Hepatocyte (in vitro differentiated cells): ENCODE data around the gene OLFM3. TPM values are rescaled to one million over a fixed set of nuclear protein-coding genes. Genes with fewer than 3 reads are reported as not detected.

Experiments used
- DNase-seq: peaks from one replicate; pipeline ENCODE4 v3.0.0-alpha.2; 2016; ENCODE audit warnings: low spot score
- H2AFZ ChIP-seq: fragments of 200-600 bp; sonication (generic); 2 replicates; pipeline ENCODE4 v1.6.0; 2016; ENCODE audit warnings: antibody characterized with exemption, mild to moderate bottlenecking
- H3K27ac ChIP-seq: fragments of 200-600 bp; sonication (generic); 2 replicates; pipeline ENCODE4 v1.5.1; 2016; ENCODE audit warnings: mild to moderate bottlenecking
- H3K27me3 ChIP-seq: fragments of 200-600 bp; sonication (generic); 2 replicates; pipeline ENCODE4 v1.6.1; 2016
- H3K36me3 ChIP-seq: fragments of 200-600 bp; sonication (generic); replicated peaks from 2 replicates; pipeline ENCODE4 v1.5.1; 2016; ENCODE audit warnings: low read depth; ENCODE audit not compliant: insufficient read depth
- H3K4me1 ChIP-seq: fragments of 200-600 bp; sonication (generic); 2 replicates; pipeline ENCODE4 v1.5.1; 2016; ENCODE audit warnings: mild to moderate bottlenecking, moderate library complexity; ENCODE audit not compliant: insufficient read depth
- H3K4me2 ChIP-seq: fragments of 200-600 bp; sonication (generic); 2 replicates; pipeline ENCODE4 v1.6.0; 2016
- H3K4me3 ChIP-seq: fragments of 200-600 bp; sonication (generic); 2 replicates; pipeline ENCODE4 v1.5.1; 2016; ENCODE audit warnings: mild to moderate bottlenecking
- H3K79me2 ChIP-seq: fragments of 200-600 bp; sonication (generic); 2 replicates; pipeline ENCODE4 v1.6.0; 2017; ENCODE audit warnings: mild to moderate bottlenecking
- H3K9me2 ChIP-seq: fragments of 200-600 bp; sonication (generic); replicated peaks from 2 replicates; pipeline ENCODE4 v1.6.0; 2017; ENCODE audit warnings: mild to moderate bottlenecking; ENCODE audit not compliant: insufficient read depth
- H3K9me3 ChIP-seq: fragments of 200-600 bp; sonication (generic); 2 replicates; pipeline ENCODE4 v1.5.1; 2016; ENCODE audit warnings: low read depth, mild to moderate bottlenecking
- H4K20me1 ChIP-seq: fragments of 200-600 bp; sonication (generic); 2 replicates; pipeline ENCODE4 v1.6.0; 2016; ENCODE audit warnings: mild to moderate bottlenecking; ENCODE audit not compliant: insufficient read depth, poor library complexity, severe bottlenecking
- CTCF ChIP-seq: fragments of 200-600 bp; sonication (generic); IDR thresholded peaks from 2 replicates; pipeline ENCODE4 v1.5.1; 2016; ENCODE audit warnings: antibody characterized with exemption, mild to moderate bottlenecking; ENCODE audit not compliant: poor library complexity
- EZH2 ChIP-seq: fragments of 200-600 bp; sonication (generic); IDR thresholded peaks from 2 replicates; pipeline ENCODE4 v1.6.1; 2016; ENCODE audit warnings: antibody characterized with exemption, mild to moderate bottlenecking, borderline replicate concordance
- EZH2phosphoT487 ChIP-seq: fragments of 200-600 bp; sonication (generic); IDR thresholded peaks from one replicate; pipeline ENCODE4 v1.6.1; 2018; ENCODE audit warnings: antibody characterized with exemption, mild to moderate bottlenecking, low read depth, moderate library complexity; ENCODE audit not compliant: unreplicated experiment, severe bottlenecking
- WGBS: methylation state at CpG from one replicate; pipeline ENCODE4 v1.1.6; 2016; ENCODE audit warnings: low lambda C conversion rate; ENCODE audit errors: missing lambda C conversion rate; 5-methylcytosine and 5-hydroxymethylcytosine counted together
- polyA plus RNA-seq: library from polyadenylated mRNA; unstranded; fragments of >200 nt; fragmentation: Nextera tagmentation; extraction: Ambion mirVana; gene quantifications from 2 replicates; pipeline ENCODE4 v1.2.1, GENCODE V29; 2016
- total RNA-seq: library from RNA; depleted of rRNA; stranded (reverse); fragments of >200 nt; gene quantifications from 2 replicates; pipeline ENCODE4 v1.2.3, GENCODE V29; 2014

OLFM3 gene
- total and polyA plus RNA-seq, 2 experiments from 2014 or later, result 2.7 to 6.2 TPM

DNA sequence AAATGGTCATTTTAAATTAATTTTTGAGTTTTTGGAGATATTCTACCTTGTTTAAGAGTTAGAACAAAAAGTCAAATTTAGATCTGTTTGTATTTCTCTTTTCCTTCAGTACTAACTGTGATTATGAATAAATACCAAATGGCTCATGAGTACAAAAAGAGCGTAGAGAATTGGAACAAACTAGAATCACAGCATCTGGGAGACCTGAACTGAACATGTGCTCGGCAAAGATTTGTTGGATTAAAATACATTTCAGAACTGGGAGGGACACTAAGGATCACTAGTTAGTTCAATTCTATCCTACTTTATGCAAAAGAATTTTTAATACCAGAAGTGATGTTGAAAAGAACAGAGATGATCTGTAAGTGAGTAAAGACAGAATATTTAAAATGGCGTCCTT lies 19.5 kb downstream of the OLFM3 start:
- H4K20me1 ChIP-seq, result no peaks in the 10 kb centered on the region
- no peak overlapping the region for H3K4me2 ChIP-seq
- H3K4me3 ChIP-seq, result no peak overlapping the region
- 93% methylated on average over 3 of the region's 3 CpGs for WGBS
- H3K9me3 ChIP-seq, result no peaks in the 10 kb centered on the region
- H3K27ac ChIP-seq, result no peak overlapping the region
- no peak for DNase-seq
- no peaks in the 10 kb centered on the region for H3K27me3 ChIP-seq
- TF ChIP-seq EZH2phosphoT487 (no peak), CTCF (no peak), EZH2 (no peak)
- H3K79me2 ChIP-seq, result no peaks in the 10 kb centered on the region
- no peak overlapping the region for H2AFZ ChIP-seq
- H3K9me2 ChIP-seq, result no peaks in the 10 kb centered on the region
- no peaks in the 10 kb centered on the region for H3K4me1 ChIP-seq
- no peaks in the 10 kb centered on the region for H3K36me3 ChIP-seq

GRCh38 chr1:101976161-101976560 lies 20.6 kb downstream of the OLFM3 start:
- Histone ChIP-seq H3K4me3 (no peak overlapping the region), H3K9me2 (no peaks in the 10 kb centered on the region), H3K79me2 (no peaks in the 10 kb centered on the region), H3K4me1 (no peaks in the 10 kb centered on the region), H3K27ac (no peak overlapping the region), H2AFZ (no peak overlapping the region), H4K20me1 (no peaks in the 10 kb centered on the region), H3K27me3 (no peaks in the 10 kb centered on the region), H3K9me3 (no peaks in the 10 kb centered on the region), H3K36me3 (no peaks in the 10 kb centered on the region), H3K4me2 (no peak overlapping the region)
- 82% methylated on average over 3 of the region's 3 CpGs for WGBS
- no peak for DNase-seq
- TF ChIP-seq EZH2 (no peak), EZH2phosphoT487 (no peak), CTCF (no peak)

DNA sequence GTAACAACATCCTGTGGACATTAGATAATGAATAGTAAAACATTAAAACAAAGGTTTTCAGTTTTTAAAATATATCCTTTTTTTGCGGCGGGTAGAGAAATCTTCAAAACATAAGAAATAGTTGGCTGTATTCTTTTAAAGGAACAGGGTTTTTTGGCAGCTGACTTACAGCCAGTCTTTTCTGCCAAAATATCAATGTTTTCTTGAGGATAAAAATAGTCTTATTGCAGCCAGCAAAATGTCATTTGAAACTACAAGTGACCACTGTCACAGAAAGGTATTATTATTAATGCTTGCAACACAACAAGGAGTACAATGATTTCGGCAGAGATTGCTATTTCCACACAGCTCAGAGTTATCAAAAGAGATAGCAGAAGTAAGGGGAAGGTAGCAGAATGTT lies 21.4 kb downstream of the OLFM3 start:
- no peaks in the 10 kb centered on the region for H3K36me3 ChIP-seq
- H3K4me3 ChIP-seq, result no peak overlapping the region
- H4K20me1 ChIP-seq, result no peaks in the 10 kb centered on the region
- no peaks in the 10 kb centered on the region for H3K4me1 ChIP-seq
- H3K27me3 ChIP-seq, result no peaks in the 10 kb centered on the region
- H3K27ac ChIP-seq, result no peak overlapping the region
- DNase-seq, result no peak
- no peaks in the 10 kb centered on the region for H3K9me3 ChIP-seq
- TF ChIP-seq EZH2phosphoT487 (no peak), CTCF (no peak), EZH2 (no peak)
- H3K9me2 ChIP-seq, result no peaks in the 10 kb centered on the region
- H3K4me2 ChIP-seq, result no peak overlapping the region
- no peak overlapping the region for H2AFZ ChIP-seq
- 65% methylated on average over 3 of the region's 3 CpGs for WGBS
- no peaks in the 10 kb centered on the region for H3K79me2 ChIP-seq
